ENCODE measurements around the gene FAIM.

- TF ChIP-seq CTCF (IDR thresholded peaks at IDR 0.05; ENCODE audit: low read depth, low read length, missing input control) (no peak), EGR1 (IDR thresholded peaks at IDR 0.05; ENCODE audit: low read depth in 2 of 2) (no peak), REST (IDR thresholded peaks at IDR 0.05) (no peak), TAF1 (conservative IDR thresholded peaks at IDR 0.05) (no peak), JUND (IDR thresholded peaks at IDR 0.05) (no peak), MAX (IDR thresholded peaks at IDR 0.05) (no peak)
- TF ChIP-seq, protein P1, sequence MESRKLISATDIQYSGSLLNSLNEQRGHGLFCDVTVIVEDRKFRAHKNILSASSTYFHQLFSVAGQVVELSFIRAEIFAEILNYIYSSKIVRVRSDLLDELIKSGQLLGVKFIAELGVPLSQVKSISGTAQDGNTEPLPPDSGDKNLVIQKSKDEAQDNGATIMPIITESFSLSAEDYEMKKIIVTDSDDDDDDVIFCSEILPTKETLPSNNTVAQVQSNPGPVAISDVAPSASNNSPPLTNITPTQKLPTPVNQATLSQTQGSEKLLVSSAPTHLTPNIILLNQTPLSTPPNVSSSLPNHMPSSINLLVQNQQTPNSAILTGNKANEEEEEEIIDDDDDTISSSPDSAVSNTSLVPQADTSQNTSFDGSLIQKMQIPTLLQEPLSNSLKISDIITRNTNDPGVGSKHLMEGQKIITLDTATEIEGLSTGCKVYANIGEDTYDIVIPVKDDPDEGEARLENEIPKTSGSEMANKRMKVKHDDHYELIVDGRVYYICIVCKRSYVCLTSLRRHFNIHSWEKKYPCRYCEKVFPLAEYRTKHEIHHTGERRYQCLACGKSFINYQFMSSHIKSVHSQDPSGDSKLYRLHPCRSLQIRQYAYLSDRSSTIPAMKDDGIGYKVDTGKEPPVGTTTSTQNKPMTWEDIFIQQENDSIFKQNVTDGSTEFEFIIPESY (IDR thresholded peaks at IDR 0.05): no peak
Measured at GRCh38 chr3:138573138-138573537, 35.4 kb upstream of the FAIM start.
